Neural progenitor cell (in vitro differentiated cells): ENCODE measurements around the gene TMEM218. TPM values are rescaled to one million over a fixed set of nuclear protein-coding genes. Genes with fewer than 3 reads are reported as not detected.

Experiments
- DNase-seq: peaks from one replicate; pipeline ENCODE4 v3.0.0-alpha.2; 2016; ENCODE audit warnings: low spot score
- H2AFZ ChIP-seq: fragments of 200-600 bp; sonication (generic); replicated peaks from 2 replicates; pipeline ENCODE4 v1.6.1; 2016; ENCODE audit warnings: antibody characterized with exemption
- H3F3A ChIP-seq: fragments of 200-600 bp; sonication (generic); 2 replicates; pipeline ENCODE4 v1.6.1; 2016; ENCODE audit warnings: antibody characterized with exemption, low read depth
- H3K27ac ChIP-seq: fragments of 200-600 bp; sonication (generic); 2 replicates; pipeline ENCODE4 v1.5.1; 2016; ENCODE audit warnings: mild to moderate bottlenecking
- H3K27me3 ChIP-seq: fragments of 200-600 bp; sonication (generic); 2 replicates; pipeline ENCODE4 v1.6.1; 2016; ENCODE audit warnings: mild to moderate bottlenecking, moderate library complexity
- H3K36me3 ChIP-seq: fragments of 200-600 bp; sonication (generic); 2 replicates; pipeline ENCODE4 v1.5.1; 2016
- H3K4me1 ChIP-seq: fragments of 200-600 bp; sonication (generic); 2 replicates; pipeline ENCODE4 v1.6.1; 2016; ENCODE audit warnings: mixed run types
- H3K4me2 ChIP-seq: fragments of 200-600 bp; sonication (generic); 2 replicates; pipeline ENCODE4 v1.6.1; 2016
- H3K4me3 ChIP-seq: fragments of 200-600 bp; sonication (generic); 2 replicates; pipeline ENCODE4 v1.5.1; 2016
- H3K79me2 ChIP-seq: fragments of 200-600 bp; sonication (generic); 2 replicates; pipeline ENCODE4 v1.6.1; 2016; ENCODE audit warnings: low read depth
- H3K9ac ChIP-seq: fragments of 200-600 bp; sonication (generic); 2 replicates; pipeline ENCODE4 v1.6.1; 2016
- H3K9me3 ChIP-seq: fragments of 200-600 bp; sonication (generic); 2 replicates; pipeline ENCODE4 v1.5.1; 2016; ENCODE audit warnings: low read depth
- H4K20me1 ChIP-seq: fragments of 200-600 bp; sonication (generic); 2 replicates; pipeline ENCODE4 v1.6.1; 2016; ENCODE audit warnings: low read depth
- H3K27ac Mint-ChIP-seq: 3 replicates; pipeline ENCODE4 v1.8.0; 2021; ENCODE audit warnings: mixed read lengths
- H3K27me3 Mint-ChIP-seq: 2 replicates; pipeline ENCODE4 v1.8.0; 2022; ENCODE audit warnings: low read depth, mild to moderate bottlenecking, inconsistent platforms, moderate library complexity, mixed read lengths; ENCODE audit not compliant: insufficient read depth
- H3K36me3 Mint-ChIP-seq: 3 replicates; pipeline ENCODE4 v1.8.0; 2021; ENCODE audit warnings: mixed read lengths
- H3K4me1 Mint-ChIP-seq: 3 replicates; pipeline ENCODE4 v1.8.0; 2021; ENCODE audit warnings: mixed read lengths
- H3K4me3 Mint-ChIP-seq: 3 replicates; pipeline ENCODE4 v1.8.0; 2021; ENCODE audit warnings: mild to moderate bottlenecking, moderate library complexity, mixed read lengths
- H3K9me3 Mint-ChIP-seq: 3 replicates; pipeline ENCODE4 v1.8.0; 2020; ENCODE audit warnings: mixed read lengths
- EZH2 ChIP-seq: fragments of 200-600 bp; sonication (generic); IDR thresholded peaks from 2 replicates; pipeline ENCODE4 v1.6.1; 2017; ENCODE audit warnings: antibody characterized with exemption, mild to moderate bottlenecking, moderate library complexity
- EZH2phosphoT487 ChIP-seq: fragments of 200-600 bp; sonication (generic); IDR thresholded peaks from 2 replicates; pipeline ENCODE4 v1.6.1; 2017; ENCODE audit warnings: antibody characterized with exemption
- total RNA-seq: library from RNA; depleted of rRNA; stranded (reverse); fragments of >200 nt; gene quantifications from 2 replicates; pipeline ENCODE4 v1.2.3, GENCODE V29; 2015; ENCODE audit warnings: low replicate concordance
- TF ChIP-seq, protein P1 (sequence below): fragments of 200-600 bp; sonication (generic); IDR thresholded peaks from 2 replicates; pipeline ENCODE4 v1.5.1; 2017; ENCODE audit warnings: antibody characterized with exemption, mild to moderate bottlenecking

The TMEM218 gene
- total RNA-seq, 1 donor from 2014 or later: 44.1 TPM

DNA sequence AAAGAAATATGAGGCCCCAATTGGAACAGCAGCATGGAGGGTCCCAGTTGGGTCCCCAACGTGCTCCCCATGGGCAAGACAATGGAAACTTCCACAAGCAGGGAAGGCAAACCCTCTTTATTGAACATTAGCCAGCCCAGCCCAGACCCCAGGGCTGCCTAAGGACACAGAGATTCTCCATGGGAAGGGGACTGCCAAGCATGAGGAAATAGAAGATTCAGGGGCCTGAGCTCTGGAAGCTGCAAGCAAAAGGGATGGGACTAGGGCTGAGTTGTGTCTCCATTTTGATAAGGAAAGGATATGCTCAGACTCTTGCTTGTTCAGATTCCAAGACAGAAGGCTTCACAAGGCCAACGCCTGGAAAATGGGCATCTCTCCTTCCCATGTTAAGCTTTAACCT is 23.3 kb downstream of the TMEM218 start:
- Histone ChIP-seq H3K79me2 (no peaks in the 10 kb centered on the region), H3K36me3 (no peaks in the 10 kb centered on the region), H3F3A (peaks cover 22% of the 10 kb centered on the region), H3K9me3 (no peaks in the 10 kb centered on the region), H3K27ac (no peak overlapping the region), H3K4me2 (no peak overlapping the region), H3K4me3 (no peak overlapping the region), H4K20me1 (no peaks in the 10 kb centered on the region), H3K9ac (no peak overlapping the region), H3K27me3 (no peaks in the 10 kb centered on the region), H2AFZ (no peak overlapping the region), H3K4me1 (peaks cover 19% of the 10 kb centered on the region)
- no peak for DNase-seq
- Mint-ChIP-seq H3K4me1 (peaks cover 33% of the 10 kb centered on the region), H3K9me3 (no peaks in the 10 kb centered on the region), H3K36me3 (peaks cover 5% of the 10 kb centered on the region), H3K4me3 (no peak overlapping the region), H3K27me3 (peaks cover 7% of the 10 kb centered on the region), H3K27ac (no peak overlapping the region)
- TF ChIP-seq EZH2phosphoT487: no peak
- TF ChIP-seq, protein P1, sequence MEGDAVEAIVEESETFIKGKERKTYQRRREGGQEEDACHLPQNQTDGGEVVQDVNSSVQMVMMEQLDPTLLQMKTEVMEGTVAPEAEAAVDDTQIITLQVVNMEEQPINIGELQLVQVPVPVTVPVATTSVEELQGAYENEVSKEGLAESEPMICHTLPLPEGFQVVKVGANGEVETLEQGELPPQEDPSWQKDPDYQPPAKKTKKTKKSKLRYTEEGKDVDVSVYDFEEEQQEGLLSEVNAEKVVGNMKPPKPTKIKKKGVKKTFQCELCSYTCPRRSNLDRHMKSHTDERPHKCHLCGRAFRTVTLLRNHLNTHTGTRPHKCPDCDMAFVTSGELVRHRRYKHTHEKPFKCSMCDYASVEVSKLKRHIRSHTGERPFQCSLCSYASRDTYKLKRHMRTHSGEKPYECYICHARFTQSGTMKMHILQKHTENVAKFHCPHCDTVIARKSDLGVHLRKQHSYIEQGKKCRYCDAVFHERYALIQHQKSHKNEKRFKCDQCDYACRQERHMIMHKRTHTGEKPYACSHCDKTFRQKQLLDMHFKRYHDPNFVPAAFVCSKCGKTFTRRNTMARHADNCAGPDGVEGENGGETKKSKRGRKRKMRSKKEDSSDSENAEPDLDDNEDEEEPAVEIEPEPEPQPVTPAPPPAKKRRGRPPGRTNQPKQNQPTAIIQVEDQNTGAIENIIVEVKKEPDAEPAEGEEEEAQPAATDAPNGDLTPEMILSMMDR: no peak
- no peak for TF ChIP-seq EZH2

DNA sequence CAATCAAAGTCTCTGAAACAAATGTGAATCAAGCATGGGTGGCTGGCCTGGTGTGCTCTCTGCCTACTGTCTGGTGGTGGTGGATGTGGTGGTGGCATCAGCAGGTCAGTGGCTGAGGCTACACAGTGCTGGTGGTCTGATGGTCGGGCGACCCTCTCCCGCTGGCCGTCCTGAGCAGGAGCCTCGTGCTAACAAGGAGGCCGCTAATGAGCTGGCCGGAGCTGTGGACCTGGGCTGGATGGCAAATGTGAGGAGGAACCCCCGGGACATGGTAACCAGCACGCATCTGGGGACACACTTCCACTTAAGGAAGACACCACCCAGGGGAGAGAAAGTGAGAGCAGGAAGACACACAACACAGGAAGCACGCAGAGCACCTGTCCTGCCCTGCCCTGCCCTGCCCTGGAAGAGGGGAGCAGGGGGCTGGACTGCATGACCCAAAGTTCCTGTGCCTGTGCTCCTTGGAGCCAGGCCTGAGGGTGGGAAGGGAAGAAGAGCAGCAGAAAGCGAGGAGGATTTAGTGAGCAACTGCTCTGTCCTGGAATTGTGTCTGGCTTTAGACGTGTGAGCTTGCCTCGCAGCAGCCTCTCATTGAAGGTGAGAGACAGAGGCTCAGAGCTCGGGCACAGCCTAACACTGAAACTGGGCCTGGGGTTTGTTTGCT is 24.7 kb downstream of the TMEM218 start:
- H3K27me3 ChIP-seq: no peaks in the 10 kb centered on the region
- Mint-ChIP-seq H3K4me1 (peaks cover 24% of the 10 kb centered on the region), H3K36me3 (peaks cover 5% of the 10 kb centered on the region), H3K27ac (no peak overlapping the region), H3K27me3 (peaks cover 9% of the 10 kb centered on the region), H3K4me3 (no peak overlapping the region), H3K9me3 (no peaks in the 10 kb centered on the region)
- no peaks in the 10 kb centered on the region for H3K9me3 ChIP-seq
- no peak overlapping the region for H2AFZ ChIP-seq
- peaks cover 5% of the 10 kb centered on the region for H3K4me1 ChIP-seq
- no peaks in the 10 kb centered on the region for H4K20me1 ChIP-seq
- no peak overlapping the region for H3K4me3 ChIP-seq
- H3K27ac ChIP-seq: no peak overlapping the region
- H3K9ac ChIP-seq: no peak overlapping the region
- peaks cover 10% of the 10 kb centered on the region for H3F3A ChIP-seq
- no peak for DNase-seq
- H3K36me3 ChIP-seq: no peaks in the 10 kb centered on the region
- no peak for TF ChIP-seq EZH2
- no peak for TF ChIP-seq EZH2phosphoT487
- TF ChIP-seq, protein P1: no peak
- H3K79me2 ChIP-seq: no peaks in the 10 kb centered on the region
- no peak overlapping the region for H3K4me2 ChIP-seq

DNA sequence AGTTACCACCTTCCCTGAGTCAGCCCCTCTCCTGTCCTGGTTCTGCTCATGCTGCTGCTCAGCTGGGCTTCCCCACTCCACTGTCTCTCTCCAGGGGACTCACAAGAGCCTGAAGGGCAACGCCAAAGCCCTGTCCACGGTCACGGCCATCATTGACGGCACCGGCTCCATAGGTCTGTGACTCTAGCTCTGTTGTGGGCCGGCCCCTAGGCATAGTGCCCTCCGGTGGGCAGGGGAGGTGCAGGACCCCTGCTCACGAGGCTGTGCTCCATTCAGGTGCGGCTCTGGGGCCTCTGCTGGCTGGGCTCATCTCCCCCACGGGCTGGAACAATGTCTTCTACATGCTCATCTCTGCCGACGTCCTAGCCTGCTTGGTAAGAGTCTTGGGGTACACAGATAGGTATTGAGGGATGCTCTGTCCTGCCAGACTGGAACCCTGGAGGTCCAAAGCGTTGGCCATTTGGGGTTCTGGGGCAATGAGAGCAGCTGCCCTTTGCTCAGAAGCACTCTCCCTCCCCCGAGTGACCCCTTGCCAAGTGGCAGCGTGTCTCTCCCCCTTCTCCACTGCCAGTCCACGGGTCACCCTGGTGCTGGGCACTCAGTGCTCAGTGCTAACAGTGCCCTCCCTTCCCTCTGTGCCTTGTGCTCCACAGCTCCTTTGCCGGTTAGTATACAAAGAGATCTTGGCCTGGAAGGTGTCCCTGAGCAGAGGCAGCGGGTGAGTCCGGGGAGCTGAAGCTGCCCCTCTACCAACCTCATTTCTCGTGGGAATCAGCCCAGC is 25.9 kb downstream of the TMEM218 start:
- H3K4me3 ChIP-seq: no peak overlapping the region
- peak overlapping the region; percentile 47 for H3K27ac Mint-ChIP-seq
- no peak overlapping the region for H3K9ac ChIP-seq
- H3K9me3 Mint-ChIP-seq: no peaks in the 10 kb centered on the region
- H3K4me1 Mint-ChIP-seq: peaks cover 16% of the 10 kb centered on the region
- H3K9me3 ChIP-seq: no peaks in the 10 kb centered on the region
- peaks cover 5% of the 10 kb centered on the region for H3K36me3 Mint-ChIP-seq
- no peaks in the 10 kb centered on the region for H3K27me3 ChIP-seq
- DNase-seq: no peak
- no peak overlapping the region for H3K27ac ChIP-seq
- no peaks in the 10 kb centered on the region for H3K79me2 ChIP-seq
- no peaks in the 10 kb centered on the region for H3F3A ChIP-seq
- H3K27me3 Mint-ChIP-seq: peaks cover 10% of the 10 kb centered on the region
- H3K36me3 ChIP-seq: no peaks in the 10 kb centered on the region
- no peak overlapping the region for H3K4me2 ChIP-seq
- TF ChIP-seq, protein P1: peak; percentile 19
- TF ChIP-seq EZH2phosphoT487 (no peak), EZH2 (no peak)
- H3K4me3 Mint-ChIP-seq: no peak overlapping the region
- peaks cover 4% of the 10 kb centered on the region for H3K4me1 ChIP-seq
- H4K20me1 ChIP-seq: no peaks in the 10 kb centered on the region
- H2AFZ ChIP-seq: no peak overlapping the region
